CD4-positive, alpha-beta T cell treated with Interleukin-10 for 1 hour (primary cell): ENCODE data around the gene COL2A1.

ENCODE experiments used
- DNase-seq: peaks from one replicate; pipeline ENCODE4 v3.0.0-alpha.2; 2020

COL2A1 gene

DNA sequence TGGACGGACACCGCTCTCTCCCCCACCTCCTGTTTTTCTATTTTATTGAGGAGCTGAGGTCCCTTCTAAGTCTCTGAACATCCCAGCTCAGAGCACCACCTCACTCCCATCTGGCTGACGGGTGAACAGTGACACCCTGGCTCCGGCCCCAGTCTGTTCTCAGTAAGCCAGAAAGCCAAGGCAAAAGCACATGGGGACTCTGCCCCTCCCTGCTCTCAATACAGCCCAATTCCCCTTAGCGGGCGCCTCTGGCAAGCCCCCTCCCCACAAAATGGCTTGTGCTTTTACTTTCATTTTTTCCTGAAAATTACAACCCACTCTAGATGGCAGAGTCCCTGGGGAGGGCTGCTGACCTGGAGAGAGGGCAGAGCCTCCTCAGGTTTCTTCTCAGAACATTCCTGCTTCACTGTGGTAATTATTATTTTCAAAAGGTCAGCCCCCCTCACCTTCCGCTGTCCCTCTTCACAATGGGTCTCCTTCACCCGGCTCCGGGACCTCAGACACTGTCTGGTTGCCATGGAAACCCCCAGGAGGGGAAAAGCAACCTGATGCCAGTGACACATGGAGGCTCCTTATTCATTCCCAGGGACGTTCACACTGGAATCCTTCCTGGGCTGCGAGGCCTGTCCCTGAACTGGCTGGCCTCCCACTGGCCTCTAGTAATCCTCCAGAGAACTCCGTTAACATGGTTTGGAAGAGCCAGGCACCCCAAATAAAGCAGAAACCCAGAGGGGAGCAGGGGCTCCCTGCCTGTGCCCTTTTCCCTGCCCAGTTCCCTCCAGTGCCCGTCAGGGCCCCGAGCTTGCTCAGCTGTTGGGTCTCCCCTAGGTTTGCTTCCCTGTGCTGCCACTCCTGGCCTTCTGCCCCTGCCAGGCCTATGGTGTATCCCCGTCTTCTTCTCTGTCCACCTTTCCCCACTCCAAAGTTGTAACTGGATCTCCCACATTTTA lies 15.9 kb downstream of the COL2A1 start:
- no peak for DNase-seq

DNA sequence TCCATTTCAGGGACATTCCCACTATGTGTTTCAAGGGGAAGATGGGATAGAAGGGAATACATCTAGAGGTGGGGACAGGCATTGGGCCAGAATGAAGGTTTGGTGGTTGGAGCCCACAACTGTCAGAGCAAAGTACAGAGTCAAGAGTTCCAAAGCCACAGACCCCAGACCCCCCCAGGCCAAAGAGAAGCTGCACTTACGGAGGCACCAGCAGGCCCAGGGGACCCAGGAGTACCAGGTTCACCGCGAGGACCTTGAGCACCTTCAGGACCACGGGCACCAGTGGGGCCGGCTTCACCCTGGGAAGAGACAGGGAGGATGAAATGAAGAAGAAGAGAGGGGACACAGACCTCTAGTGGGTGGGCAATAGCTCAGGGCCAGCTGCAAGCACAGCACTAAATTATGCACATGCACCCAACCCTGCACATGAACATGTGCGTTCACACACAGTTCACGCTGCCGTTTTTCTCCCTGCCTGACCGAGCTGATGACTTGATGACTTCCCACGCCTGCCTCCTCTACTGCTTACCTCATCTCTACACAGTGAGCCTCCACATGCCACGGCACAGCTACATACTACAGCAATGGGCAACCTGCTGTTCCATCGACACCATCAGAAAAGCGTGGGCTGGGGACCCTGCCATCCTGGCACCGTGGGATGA lies 16.7 kb downstream of the COL2A1 start:
- DNase-seq = no peak

DNA sequence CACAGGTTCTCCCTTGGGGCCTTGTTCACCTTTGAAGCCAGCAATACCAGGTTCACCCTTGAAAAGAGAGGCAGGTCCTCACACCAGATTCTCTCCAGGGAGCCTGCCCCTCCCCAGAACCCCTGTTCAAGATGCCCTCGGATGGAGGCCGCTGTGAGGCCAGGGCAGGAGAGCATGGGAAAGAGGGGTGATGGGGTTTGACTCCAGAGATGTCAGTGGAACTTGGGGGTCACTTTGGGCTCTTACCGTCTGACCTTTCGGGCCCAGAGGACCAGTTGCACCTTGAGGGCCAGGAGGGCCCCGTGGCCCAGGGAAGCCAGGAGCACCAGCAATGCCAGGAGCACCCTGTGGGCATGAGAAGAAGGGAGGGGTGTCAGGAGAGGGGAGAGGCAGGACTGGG lies 17.4 kb downstream of the COL2A1 start:
- no peak for DNase-seq

DNA sequence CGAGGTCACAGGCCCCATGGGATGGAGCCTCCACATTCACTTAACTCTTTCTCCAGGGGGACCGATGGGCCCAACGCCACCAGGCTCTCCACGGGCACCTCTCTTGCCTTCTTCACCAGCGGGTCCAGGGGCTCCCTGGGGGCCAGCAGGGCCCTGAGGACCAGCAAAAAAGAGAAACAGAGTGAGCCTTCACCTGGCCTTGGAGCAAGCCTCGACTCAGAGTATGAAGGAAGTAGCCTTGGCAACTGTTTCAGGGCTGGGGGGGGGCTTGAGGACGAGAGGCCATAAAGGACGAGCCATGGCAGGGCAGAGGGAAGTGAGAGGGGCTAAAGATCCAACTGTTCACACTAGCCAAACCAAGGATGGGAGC lies 18.0 kb downstream of the COL2A1 start:
- DNase-seq = no peak

DNA sequence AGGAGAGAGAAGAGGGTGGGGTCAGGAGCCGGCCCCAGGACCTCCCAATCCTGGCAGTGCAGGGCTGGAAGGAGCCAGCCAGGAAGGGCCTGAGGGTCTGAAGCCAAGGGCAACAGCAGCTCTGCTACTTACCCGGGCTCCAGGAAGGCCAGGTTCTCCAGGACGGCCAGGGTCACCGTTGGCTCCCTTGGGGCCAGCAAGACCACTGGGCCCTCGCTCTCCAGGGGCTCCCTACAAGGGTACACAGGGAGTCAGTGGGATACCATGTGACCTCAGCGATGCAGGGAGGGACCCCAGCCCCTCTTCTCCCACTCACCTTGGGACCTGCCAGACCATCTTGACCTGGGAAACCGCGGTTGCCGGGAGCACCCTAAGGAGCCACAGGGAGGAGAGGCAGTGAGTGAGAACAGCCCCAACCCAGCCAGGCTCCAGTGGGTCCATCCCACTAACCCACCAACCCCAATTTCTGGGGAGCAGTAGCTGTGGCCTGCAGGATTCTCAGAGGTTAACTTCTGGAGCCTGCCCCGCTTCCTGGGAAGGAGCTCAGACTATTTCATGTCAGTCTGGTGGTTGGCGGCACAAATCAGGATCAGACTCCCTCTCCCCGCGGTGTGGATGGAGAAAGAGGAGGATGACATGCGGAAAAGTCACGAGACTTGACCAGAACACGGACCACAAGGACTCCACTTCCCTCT lies 18.5 kb downstream of the COL2A1 start:
- DNase-seq = no peak

DNA sequence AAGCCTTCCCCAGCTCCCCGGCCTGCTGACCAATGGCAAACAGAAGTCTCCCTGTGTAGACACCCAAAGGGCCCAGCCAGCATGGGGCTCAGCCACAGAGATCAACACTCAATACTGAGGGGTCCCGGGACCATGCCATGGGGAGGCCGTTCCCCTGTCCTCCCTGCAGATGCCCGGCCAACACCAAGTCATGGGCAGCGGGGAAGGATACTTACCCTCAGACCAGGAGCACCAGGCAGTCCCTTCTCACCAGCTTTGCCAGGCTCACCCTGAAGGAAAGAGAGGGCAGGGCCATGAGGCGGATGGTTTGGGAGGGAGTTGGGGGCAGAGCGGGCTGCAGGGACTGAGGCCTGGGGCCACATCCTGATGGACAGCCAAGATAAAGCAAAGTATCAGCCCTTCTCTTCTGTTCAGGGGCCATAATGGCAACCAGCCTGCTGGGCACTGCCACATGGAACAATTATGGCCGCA lies 19.9 kb downstream of the COL2A1 start:
- DNase-seq = no peak

DNA sequence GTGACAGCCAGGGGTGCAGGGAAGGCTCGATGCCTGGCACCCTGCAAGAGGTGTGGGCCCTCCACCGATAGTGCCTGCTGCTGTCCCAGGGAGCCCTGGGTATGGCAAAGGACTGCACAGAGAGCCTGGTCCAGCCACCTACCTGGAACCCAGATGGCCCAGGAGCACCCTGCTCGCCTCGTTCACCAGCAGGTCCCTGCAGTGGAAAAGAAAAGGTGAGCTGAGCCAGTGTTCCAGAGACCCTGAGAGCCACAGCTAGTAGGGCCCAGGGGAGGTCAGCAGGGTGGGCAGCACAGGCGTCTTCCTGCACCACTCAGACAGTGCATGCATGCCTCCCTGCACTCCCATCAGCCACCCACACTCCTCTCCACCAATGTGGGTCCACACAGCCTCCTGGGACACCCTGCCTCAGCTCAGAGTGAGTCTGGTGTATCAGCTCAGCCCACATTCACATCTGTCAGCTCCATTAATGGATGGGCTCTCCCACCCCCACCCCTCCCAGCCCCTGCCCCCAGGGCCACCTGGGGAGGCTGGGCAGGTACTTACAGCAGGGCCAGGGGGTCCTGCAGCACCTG lies 20.6 kb downstream of the COL2A1 start:
- no peak for DNase-seq

DNA sequence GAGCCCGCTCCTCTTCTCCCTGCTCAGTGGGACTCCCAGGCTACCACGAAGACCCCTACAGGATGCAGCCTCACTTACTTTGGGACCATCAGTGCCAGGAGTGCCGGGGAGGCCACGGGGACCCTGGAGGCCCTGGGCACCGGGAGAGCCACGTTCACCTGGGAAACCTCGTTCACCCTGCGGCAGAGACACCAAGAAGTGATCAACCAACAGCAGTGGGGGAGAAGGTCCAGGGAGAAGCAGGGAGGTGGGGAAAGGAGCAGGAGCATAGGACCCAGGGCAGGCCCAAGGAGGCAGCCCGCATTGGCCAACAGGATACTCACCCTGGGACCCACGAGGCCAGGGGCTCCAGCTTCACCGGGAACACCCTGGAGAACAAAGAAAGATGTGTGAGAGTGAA lies 21.5 kb downstream of the COL2A1 start:
- DNase-seq = no peak

DNA sequence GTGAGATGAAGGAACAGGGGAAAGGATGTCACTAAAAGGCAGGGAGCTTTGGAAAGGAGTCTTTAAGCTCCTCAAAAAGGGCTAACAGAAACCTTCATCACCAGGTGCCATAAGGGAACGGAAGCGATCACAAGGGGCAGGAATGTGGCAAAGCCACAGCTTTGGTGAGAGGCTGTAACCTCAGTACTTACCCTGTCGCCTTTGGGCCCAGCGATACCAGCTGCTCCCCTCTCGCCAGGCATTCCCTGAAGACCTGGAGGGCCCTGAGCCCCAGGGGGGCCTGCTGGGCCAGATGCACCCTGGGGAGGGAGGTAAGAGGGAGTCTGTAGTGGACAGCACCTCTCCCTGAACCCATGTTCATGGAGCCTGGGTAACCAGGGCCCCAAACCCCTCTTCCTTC lies 22.0 kb downstream of the COL2A1 start:
- DNase-seq = no peak

DNA sequence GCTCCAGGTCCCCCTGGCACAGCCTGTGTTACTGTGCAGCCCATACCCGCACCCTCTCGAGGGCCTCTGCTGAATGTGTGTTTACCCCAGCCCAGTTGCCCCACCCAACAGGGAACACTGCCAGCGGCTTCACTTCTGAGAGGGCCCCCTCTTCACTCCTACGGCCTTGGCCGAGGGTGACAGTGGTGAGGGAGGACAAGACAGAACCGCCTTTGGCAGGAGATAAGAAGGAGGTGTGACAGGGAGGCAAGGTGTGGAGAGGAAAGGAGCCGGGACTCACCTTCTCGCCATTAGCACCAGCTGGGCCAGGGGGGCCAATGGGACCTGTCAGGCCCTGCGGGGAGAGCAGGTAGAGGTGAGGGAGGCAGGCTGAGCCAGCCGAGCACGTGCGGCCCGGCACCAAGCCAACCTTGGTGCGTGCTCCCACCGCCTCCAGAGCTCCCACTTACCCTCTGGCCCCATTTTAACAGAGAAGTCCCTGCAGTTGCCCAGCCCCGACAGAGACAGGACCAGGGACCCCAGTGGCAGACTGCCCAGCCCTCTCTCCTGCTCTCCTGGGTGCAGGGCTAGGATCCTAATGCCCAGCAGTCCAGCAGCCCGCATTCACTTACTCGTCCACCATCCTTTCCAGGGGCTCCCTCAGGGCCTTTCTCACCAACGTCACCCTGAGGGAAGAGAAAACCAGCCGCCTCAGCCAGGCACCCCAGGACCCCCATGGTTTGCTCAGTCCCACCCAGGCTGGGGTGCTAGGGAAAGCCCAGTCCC lies 22.6 kb downstream of the COL2A1 start:
- DNase-seq = no peak

DNA sequence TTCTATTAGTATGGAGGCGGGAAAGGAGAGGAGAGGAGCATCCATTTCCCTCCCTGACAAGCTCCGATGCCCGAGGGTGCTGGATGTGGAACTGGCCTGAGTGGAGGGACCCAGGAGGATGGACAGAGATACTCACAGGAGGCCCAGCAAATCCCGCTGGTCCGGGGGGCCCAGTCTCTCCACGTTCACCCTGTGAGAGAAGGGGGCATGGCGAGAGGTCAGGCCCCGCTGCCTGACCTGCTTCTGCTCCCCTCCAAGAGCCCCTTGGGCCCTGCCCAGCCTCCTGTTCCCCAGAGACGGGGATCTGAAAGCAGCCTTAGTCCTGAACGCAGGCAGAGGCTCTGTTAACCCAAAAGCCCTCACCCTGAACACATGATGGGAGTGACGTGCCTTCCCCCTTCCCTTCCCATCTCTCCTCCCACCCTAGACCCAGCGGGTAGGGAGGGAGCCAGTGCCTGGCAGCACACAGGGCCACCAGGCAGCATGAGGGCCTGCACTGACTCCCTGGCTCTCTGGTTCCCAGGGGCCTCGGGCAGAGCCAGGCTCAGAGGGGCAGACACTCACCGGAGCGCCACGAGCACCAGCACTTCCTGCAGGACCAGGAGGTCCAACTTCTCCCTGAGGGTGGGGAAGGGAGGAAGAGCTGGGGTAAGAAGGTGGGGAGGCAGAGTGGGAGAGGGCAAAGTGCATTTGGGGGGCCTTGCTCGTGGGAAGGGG lies 23.3 kb downstream of the COL2A1 start:
- DNase-seq = no peak

DNA sequence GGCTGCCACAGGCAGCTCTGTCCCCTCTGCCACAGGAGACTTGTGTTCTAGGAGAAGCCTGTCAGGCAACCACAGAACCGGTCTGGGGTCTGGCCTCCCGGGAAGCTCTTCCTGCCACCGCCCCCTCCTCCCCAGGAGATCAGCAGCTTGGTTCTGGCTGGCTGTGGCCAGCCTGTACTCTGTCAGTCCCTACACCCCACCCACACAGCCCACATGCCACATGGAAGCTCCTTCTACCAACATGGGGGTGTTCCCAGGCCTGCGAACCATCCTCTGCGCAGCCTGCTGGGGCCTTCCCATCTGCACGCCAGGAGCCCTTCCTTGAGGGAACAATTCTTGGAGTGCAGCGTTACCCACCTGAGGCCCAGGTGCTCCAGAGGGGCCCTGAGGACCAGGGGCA lies 24.1 kb downstream of the COL2A1 start:
- DNase-seq = no peak

DNA sequence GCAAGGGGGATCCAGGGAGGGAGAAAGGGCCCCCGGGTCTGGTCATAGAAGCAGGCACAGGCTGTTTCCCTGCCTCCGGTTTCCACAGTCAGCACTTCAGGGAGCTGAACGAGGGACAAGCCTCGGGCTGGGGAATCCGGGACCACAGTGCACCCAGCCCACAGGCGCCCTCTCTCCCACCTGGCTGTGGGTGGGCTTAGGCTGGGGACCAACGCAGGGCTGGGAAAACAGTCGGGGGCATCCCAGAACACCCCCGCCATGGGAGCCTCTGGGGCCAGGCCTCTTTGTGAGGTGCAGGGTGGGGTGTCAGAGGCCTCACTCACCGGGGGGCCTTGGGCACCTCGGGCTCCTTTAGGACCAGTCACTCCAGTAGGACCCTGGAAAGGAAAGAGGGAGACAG lies 24.6 kb downstream of the COL2A1 start:
- DNase-seq = no peak

DNA sequence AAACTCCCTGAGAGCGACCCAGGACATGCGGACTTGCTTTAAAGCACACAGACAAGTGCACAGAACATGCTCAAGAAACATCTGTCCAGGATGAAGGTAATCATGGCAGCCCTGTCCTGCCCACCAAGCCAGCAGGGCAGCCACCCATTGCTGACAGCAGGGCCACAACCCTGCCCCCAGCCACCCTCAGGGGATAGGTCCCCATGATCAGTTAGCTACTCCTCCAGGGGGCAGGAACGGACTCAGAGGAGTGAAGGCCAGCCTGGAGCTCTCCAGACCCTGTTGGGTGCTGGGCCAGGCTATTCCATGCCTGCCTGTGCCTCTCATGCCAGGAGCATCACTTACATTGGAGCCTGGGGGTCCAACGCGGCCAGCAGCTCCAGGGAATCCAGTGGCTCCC lies 25.1 kb downstream of the COL2A1 start:
- DNase-seq = no peak

DNA sequence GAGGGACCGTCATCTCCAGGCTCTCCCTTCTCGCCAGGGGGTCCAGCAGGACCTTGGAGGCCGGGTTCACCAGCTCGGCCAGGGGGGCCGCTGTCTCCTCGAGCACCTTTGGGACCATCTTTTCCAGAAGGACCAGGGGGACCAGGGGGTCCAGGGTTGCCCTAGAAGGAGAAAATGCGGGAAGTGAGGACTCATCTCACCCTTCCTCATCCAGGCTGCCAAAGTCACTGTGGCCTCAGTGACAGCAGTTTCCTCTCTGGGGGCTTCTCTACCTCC lies 25.7 kb downstream of the COL2A1 start:
- no peak for DNase-seq

DNA sequence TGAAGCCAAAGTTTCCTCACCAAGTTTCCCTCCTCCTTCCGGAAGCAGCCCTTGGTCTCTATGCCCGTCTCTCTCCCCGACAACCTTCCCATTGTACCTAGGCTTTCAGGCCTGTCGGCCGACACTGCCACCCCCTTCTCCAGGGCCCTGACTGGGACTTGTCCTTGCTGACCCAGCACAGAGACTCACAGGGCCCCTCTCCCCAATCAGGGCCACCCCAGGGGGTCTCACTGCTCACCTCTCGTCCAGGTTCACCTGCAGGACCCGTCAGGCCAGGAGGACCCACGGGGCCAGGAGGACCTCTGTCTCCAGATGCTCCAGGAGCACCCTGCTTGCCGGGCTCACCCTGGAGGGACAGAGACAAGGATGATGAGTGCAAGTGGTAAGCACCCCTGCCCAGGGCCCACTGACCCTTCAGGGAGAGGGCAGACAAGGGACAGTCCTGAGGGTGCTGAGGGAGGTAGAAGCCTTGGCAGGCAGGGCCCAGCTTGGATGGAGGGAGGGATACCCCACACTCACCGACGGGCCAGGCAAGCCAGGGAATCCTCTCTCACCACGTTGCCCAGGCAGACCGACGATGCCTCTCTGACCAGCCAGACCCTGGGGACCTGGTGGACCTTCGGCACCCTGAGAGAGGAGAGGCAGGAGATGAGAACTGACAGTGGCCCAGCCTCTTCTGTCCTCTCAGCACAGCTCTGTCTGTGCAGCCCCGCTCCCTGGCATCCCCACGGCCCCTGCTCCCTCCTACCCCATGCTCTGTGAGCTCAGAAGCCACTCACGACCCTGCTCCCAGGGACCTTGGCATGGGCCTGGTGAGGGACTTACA lies 26.3 kb downstream of the COL2A1 start:
- DNase-seq = no peak

DNA sequence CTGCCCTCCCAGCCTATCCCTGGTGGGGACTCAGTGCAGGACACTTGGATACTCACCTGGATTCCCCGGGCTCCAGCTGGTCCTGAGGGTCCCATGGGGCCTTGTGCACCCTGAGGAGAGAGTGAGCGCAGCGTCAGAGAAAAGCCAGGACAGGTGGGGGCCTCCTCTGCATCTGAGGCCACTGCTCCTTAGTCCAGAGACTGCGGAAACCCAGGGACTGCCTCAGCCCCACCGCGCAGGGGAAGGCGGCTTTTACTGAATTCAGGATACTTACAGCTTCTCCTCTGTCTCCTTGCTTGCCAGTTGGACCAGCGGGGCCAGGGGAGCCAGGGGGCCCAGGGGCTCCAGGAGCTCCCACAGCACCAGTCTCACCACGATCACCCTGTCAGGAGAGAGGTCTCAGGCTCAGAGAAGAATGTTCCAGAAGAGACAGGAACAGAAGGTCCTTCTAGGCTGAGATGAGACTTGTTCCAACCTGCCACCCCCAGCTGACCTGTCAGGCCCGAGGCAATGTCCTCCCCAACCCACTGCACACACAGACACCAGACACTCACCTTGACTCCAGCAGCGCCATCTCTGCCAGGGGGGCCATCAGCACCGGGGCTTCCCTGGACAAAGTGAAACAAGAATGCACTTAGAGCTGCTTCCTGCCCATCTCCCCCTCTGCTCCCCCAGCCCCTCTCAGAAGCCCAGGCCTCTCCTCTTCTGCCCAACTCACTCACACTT lies 27.1 kb downstream of the COL2A1 start:
- DNase-seq = no peak

DNA sequence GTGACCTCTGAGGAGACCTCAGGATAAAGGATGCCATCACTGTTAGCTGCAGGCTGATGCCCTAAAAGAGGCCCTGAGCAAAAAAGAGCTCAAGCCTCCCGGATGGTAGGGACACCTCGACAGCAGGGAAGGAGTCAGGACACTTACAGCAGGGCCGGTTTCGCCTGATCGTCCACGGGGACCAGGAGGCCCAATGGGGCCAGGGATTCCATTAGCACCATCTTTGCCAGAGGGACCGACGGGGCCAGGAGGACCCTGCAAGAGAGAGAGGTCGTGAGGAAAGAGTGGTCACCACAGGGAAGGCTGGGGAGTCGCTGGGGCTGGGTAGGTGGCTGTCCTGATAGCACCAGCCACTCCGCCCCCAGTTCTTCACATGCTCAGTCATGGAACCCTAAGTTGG lies 28.5 kb downstream of the COL2A1 start:
- DNase-seq = no peak

DNA sequence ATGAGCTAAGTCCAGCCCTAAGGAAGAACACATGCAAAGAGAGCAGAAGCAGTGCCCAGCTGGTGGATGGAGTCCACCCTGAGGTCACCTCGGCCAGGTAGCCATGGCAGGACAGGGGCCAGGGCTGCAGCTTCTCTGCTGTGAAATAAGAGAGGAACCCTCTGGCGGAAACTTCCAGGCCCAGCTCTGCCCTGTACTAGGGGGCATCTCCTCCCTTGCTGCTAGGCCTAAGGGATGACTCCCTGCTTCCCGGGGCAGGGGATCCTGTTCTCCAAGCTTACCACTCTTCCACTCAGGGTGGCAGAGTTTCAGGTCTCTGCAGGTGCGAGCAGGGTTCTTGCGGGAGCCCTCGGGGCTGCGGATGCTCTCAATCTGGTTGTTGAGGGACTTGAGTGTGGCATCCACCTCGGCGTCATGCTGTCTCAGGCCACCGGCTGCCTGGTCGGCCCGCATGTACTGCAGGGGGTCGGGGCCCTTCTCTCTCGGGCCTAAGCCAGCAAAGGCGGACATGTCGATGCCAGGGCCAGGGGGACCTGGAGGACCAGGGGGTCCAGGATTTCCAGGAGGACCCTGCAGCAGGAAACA lies 29.1 kb downstream of the COL2A1 start:
- DNase-seq = no peak

DNA sequence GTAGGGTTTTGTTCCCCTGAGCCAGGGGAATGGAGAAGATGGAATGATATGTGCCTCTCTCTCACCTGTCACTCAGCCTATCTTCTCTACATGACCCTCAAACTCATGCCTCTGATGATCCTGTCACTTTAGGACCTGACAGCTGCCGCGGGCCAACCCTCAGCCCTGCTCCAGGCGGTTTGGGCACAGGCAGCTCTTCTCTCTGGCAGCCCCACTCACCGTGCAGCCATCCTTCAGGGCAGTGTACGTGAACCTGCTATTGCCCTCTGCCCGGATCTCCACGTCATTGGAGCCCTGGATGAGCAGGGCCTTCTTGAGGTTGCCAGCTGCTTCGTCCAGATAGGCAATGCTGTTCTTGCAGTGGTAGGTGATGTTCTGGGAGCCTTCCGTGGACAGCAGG lies 30.4 kb downstream of the COL2A1 start:
- no peak for DNase-seq
